K562 (cell line): ENCODE measurements around the gene SNX25. TPM values are rescaled to one million over a fixed set of nuclear protein-coding genes. Genes with fewer than 3 reads are reported as not detected.
"Not testable (repeated sequence)": the region's sequence is repeated elsewhere in the genome, so short reads cannot be mapped to it uniquely, and the experiment has no call there.

Experiments used
- ATAC-seq: fragments of 200-7000 bp; cut with Tn5 transposase; 3 replicates; pipeline ENCODE4 v1.9.1; 2020; ENCODE audit warnings: moderate library complexity
- BruUV-seq: library from RNA; stranded (reverse); fragments of 400-500 nt; replicated peaks from 2 replicates; lab custom pipeline; 2021; lab: Mats Ljungman, UMichigan
- CTCF ChIA-PET: fragments of 300-600 bp; formaldehyde crosslinking; extraction: SDS; loops from one replicate; lab custom pipeline; 2021; ENCODE audit warnings: low intra/inter-chr PET ratio; lab: Yijun Ruan, JAX
- POLR2A ChIA-PET: fragments of 300-600, 350-650 bp; sonication (Branson Sonifier 250); formaldehyde crosslinking; extraction: SDS; loops from one replicate; lab custom pipeline; 2021; ENCODE audit warnings: antibody characterized with exemption, inconsistent platforms; lab: Yijun Ruan, JAX
- DNase-seq, 4 experiments: peaks; one replicate each; pipeline versions ENCODE4 v3.0.0 to v3.0.0-alpha.2; 2011 to 2018; ENCODE audit warnings: low spot score in 3 of 4, mixed read lengths in 3 of 4; ENCODE audit errors: extremely low read depth in 1 of 4
- FAIRE-seq: peaks from 2 replicates; lab custom pipeline; 2011; peaks lifted over from hg19 to GRCh38; lab: Jason Lieb, UNC
- H2AFZ ChIP-seq: 2 replicates; pipeline ENCODE4 v1.6.0; 2011; ENCODE audit warnings: low read depth, low read length, control low read depth, inconsistent platforms
- H3K27ac ChIP-seq: fragments of 200-600 bp; 3 replicates; pipeline ENCODE4 v1.8.0; 2011; ENCODE audit warnings: low read depth, mild to moderate bottlenecking, control low read depth, inconsistent platforms, low read length, moderate library complexity, mixed read lengths; ENCODE audit errors: extremely low read depth
- H3K27me3 ChIP-seq, 2 experiments: fragments of 300-600 bp in 1 of 2; 2 replicates in 1 of 2; 3 replicates in 1 of 2; pipeline versions ENCODE4 v1.6.0 to v1.8.0; 2011; ENCODE audit warnings: inconsistent platforms in 2 of 2, low read length in 2 of 2, mild to moderate bottlenecking in 1 of 2, mixed read lengths in 1 of 2, moderate library complexity in 1 of 2; ENCODE audit not compliant: control insufficient read depth in 2 of 2, insufficient read depth in 2 of 2
- H3K36me3 ChIP-seq: fragments of 300-600 bp; 3 replicates; pipeline ENCODE4 v1.8.0; 2011; ENCODE audit warnings: mild to moderate bottlenecking, low read length, inconsistent platforms; ENCODE audit not compliant: control insufficient read depth, insufficient read depth
- H3K4me1 ChIP-seq, 2 experiments: fragments of 200-600 bp in 1 of 2; replicated peaks in 1 of 2; 2 replicates in 1 of 2; 3 replicates in 1 of 2; pipeline versions ENCODE4 v1.5.1 to v1.8.0; 2011; ENCODE audit warnings: inconsistent platforms in 2 of 2, low read length in 2 of 2, mild to moderate bottlenecking in 1 of 2, mixed read lengths in 1 of 2, moderate library complexity in 1 of 2; ENCODE audit not compliant: control insufficient read depth in 2 of 2, insufficient read depth in 2 of 2
- H3K4me2 ChIP-seq: 2 replicates; pipeline ENCODE4 v1.6.1; 2011; ENCODE audit warnings: low read length, control low read depth, inconsistent platforms, mixed read lengths; ENCODE audit not compliant: insufficient read depth
- H3K4me3 ChIP-seq: fragments of 200-600 bp; sonication (generic), shearing (Covaris generic); 2 replicates; pipeline ENCODE4 v1.5.1; 2016; ENCODE audit warnings: control low read depth, inconsistent platforms
- H3K79me2 ChIP-seq: fragments of 200-600 bp; 3 replicates; pipeline ENCODE4 v1.8.0; 2011; ENCODE audit warnings: low read length, inconsistent platforms; ENCODE audit not compliant: control insufficient read depth, insufficient read depth
- H3K9ac ChIP-seq, 2 experiments: 2 replicates each; pipeline versions ENCODE4 v1.6.0 to v1.6.1; 2011; ENCODE audit warnings: low read depth in 2 of 2, low read length in 2 of 2, control low read depth in 1 of 2, inconsistent platforms in 1 of 2, mild to moderate bottlenecking in 1 of 2, mixed read lengths in 1 of 2; ENCODE audit not compliant: insufficient read depth in 1 of 2
- H3K9me1 ChIP-seq: one replicate; pipeline ENCODE4 v1.6.0; 2011; ENCODE audit warnings: inconsistent platforms, mild to moderate bottlenecking, low read length, moderate library complexity; ENCODE audit not compliant: control insufficient read depth, insufficient read depth
- H3K9me3 ChIP-seq: replicated peaks from 2 replicates; pipeline ENCODE4 v1.5.1; 2011; ENCODE audit warnings: low read depth, low read length, inconsistent platforms; ENCODE audit not compliant: control insufficient read depth, insufficient read depth
- H4K20me1 ChIP-seq: replicated peaks from 2 replicates; pipeline ENCODE4 v1.6.1; 2011; ENCODE audit warnings: low read length, inconsistent platforms, mixed read lengths; ENCODE audit not compliant: control insufficient read depth, insufficient read depth
- BHLHE40 ChIP-seq: IDR thresholded peaks from 2 replicates; pipeline ENCODE4 v1.6.1; 2011; ENCODE audit warnings: low read length, improper control_type of control experiment
- CBFA2T2 ChIP-seq: fragments of 450-650 bp; conservative IDR thresholded peaks from 2 replicates; pipeline ENCODE4 v1.6.1; 2017; ENCODE audit warnings: mild to moderate bottlenecking
- CBFA2T3 ChIP-seq: fragments of 450-650 bp; IDR thresholded peaks from 2 replicates; pipeline ENCODE4 v1.6.1; 2017
- FOSL1 ChIP-seq: fragments of 200-800 bp; sonication (Bioruptor generic); conservative IDR thresholded peaks from 2 replicates; pipeline ENCODE4 v1.6.1; 2016; ENCODE audit warnings: missing genetic modification characterization, missing compliant biosample characterization
- HMBOX1 ChIP-seq: sonication (generic); IDR thresholded peaks from 2 replicates; pipeline ENCODE4 v1.6.1; 2016
- MEIS2 ChIP-seq: fragments of 450-650 bp; IDR thresholded peaks from 2 replicates; pipeline ENCODE4 v1.6.1; 2014; ENCODE audit warnings: mild to moderate bottlenecking; ENCODE audit not compliant: partially characterized antibody
- MNT ChIP-seq, 2 experiments: fragments of 450-650 bp; conservative IDR thresholded peaks; 2 replicates each; pipeline ENCODE4 v1.6.1; 2017; ENCODE audit warnings: mild to moderate bottlenecking in 2 of 2, moderate library complexity in 2 of 2
- NFIC ChIP-seq: fragments of 450-650 bp; IDR thresholded peaks from 2 replicates; pipeline ENCODE4 v1.6.1; 2017; ENCODE audit warnings: mild to moderate bottlenecking, inconsistent platforms
- PKNOX1 ChIP-seq: fragments of 450-650 bp; IDR thresholded peaks from 2 replicates; pipeline ENCODE4 v1.6.1; 2016
- RAD51 ChIP-seq: fragments of 450-650 bp; IDR thresholded peaks from 2 replicates; pipeline ENCODE4 v1.7.1; 2016; ENCODE audit warnings: low read depth, mild to moderate bottlenecking, borderline replicate concordance
- SMAD4 ChIP-seq: fragments of 250-450 bp; sonication (Bioruptor Pico); conservative IDR thresholded peaks from 2 replicates; pipeline ENCODE4 v1.8.0; 2021; ENCODE audit warnings: inconsistent platforms, mild to moderate bottlenecking, moderate library complexity
- SMARCE1 ChIP-seq: fragments of 450-650 bp; IDR thresholded peaks from 2 replicates; pipeline ENCODE4 v1.7.1; 2016; ENCODE audit warnings: mild to moderate bottlenecking
- TFE3 ChIP-seq: fragments of 450-650 bp; formaldehyde crosslinking; IDR thresholded peaks from 2 replicates; pipeline ENCODE4 v1.4.0; 2020; ENCODE audit warnings: mild to moderate bottlenecking, mixed read lengths
- USF1 ChIP-seq: sonication (generic); formaldehyde crosslinking; IDR thresholded peaks from 2 replicates; pipeline ENCODE4 v1.9.0; 2022; ENCODE audit warnings: mild to moderate bottlenecking, missing genetic modification reagents
- USF2 ChIP-seq: sonication (generic); formaldehyde crosslinking; IDR thresholded peaks from 2 replicates; pipeline ENCODE4 v1.5.0; 2020; ENCODE audit warnings: missing genetic modification reagents
- WGBS: fragments of 100-300 bp; shearing (Covaris generic); methylation state at CpG from one replicate; pipeline ENCODE4 v1.1.6; 2016; ENCODE audit warnings: low coverage, mixed read lengths; ENCODE audit not compliant: insufficient coverage; ENCODE audit errors: missing lambda C conversion rate; 5-methylcytosine and 5-hydroxymethylcytosine counted together
- in situ Hi-C: fragments of 300-500 bp; cut with MboI; formaldehyde crosslinking; loops from 4 replicates; pipeline ENCODE4 v1.15.0; 2018; ENCODE audit warnings: inconsistent platforms, mixed read lengths
- intact Hi-C: fragments of 100-400 bp; cut with micrococcal nuclease; formaldehyde crosslinking; loops from 2 replicates; pipeline ENCODE4 v1.14.2; 2022
- polyA plus RNA-seq, 8 experiments: library from polyadenylated mRNA; depleted of rRNA in 4 of 8; stranded (reverse) in 5 of 8; unstranded in 3 of 8; fragments of >200 nt; fragmentation: Nextera tagmentation in 2 of 8; fragmentation: Illumina TruSeq in 1 of 8; extraction: Ambion mirVana in 2 of 8; extraction: Trizol in 1 of 8; gene quantifications; 2 replicates each; pipeline versions ENCODE4 v1.2.1 to v1.2.3, GENCODE V29; 2011 to 2014; ENCODE audit warnings: inconsistent platforms in 1 of 8, missing spikeins in 1 of 8
- total RNA-seq, 7 experiments: library from RNA; depleted of rRNA in 6 of 7; stranded (reverse); fragments of >200 nt in 6 of 7; fragmentation: Illumina TruSeq in 2 of 7; extraction: Trizol in 2 of 7; gene quantifications; 2 replicates each; pipeline versions ENCODE4 v1.2.1 to v1.2.3, GENCODE V29; 2011 to 2021; ENCODE audit warnings: low replicate concordance in 1 of 7

The SNX25 gene
- total and polyA plus RNA-seq, 9 of the 15 experiments (the other 6 are each of a cell fraction or from before 2014, with no cell fraction given) = 2.5 to 23.4 (median 13.3) TPM

- H3K79me2 ChIP-seq, BruUV-seq, H3K36me3 ChIP-seq, H3K27ac ChIP-seq, POLR2A ChIA-PET, H3K9ac ChIP-seq, H2AFZ ChIP-seq, H4K20me1 ChIP-seq, H3K27me3 ChIP-seq, H3K4me2 ChIP-seq, H3K4me3 ChIP-seq, H3K9me3 ChIP-seq, in situ Hi-C loops, H3K9me1 ChIP-seq, CTCF ChIA-PET, intact Hi-C loops: not testable (repeated sequence)
- TF ChIP-seq MNT (conservative IDR thresholded peaks at IDR 0.05) (peak in 1 of 2 experiments; percentile 44; a peak in 1 of 4 replicates), HMBOX1 (0 out of 2 replicates have a peak, but pooled peaks have one; percentile 39), CBFA2T3 (peak; percentile 31; the same call in 1 of the 2 replicates), USF2 (CRISPR knock-in tag) (peak; percentile 18; the same call in 1 of the 2 replicates), FOSL1 (tag) (peak; percentile 46), SMARCE1 (peak; percentile 26; the same call in 1 of the 2 replicates), TFE3 (CRISPR knock-in tag) (peak; percentile 68), CBFA2T2 (peak; percentile 39; the same call in 1 of the 2 replicates), BHLHE40 (peak; percentile 85), SMAD4 (CRISPR knock-in tag) (peak; percentile 31; the same call in 1 of the 2 replicates), RAD51 (peak; percentile 54), PKNOX1 (peak; percentile 27; the same call in 1 of the 2 replicates), USF1 (peak; percentile 33; the same call in 1 of the 2 replicates), MEIS2 (peak; percentile 30), NFIC (peak; percentile 86)
- 9% methylated on average over 2 of the region's 2 CpGs for WGBS
- FAIRE-seq (peak; percentile 98), DNase-seq (peak in 1 of 4 experiments; percentile 15), ATAC-seq (peak; percentile 65)
- peaks cover 3 to 25% of the 10 kb centered on the region in 2 experiments; a peak in 4 of 5 replicates for H3K4me1 ChIP-seq
Measured at GRCh38 chr4:185258741-185259140, 49.3 kb downstream of the SNX25 start.
